Mesodermal cell (in vitro differentiated cells): ENCODE measurements around the gene MUL1.
A peak's percentile ranks its signal among the peaks of the same experiment; 100 is the strongest.
"Not testable (repeated sequence)": the region's sequence is repeated elsewhere in the genome, so short reads cannot be mapped to it uniquely, and the experiment has no call there.

Experiments
- H3K27ac ChIP-seq: 2 replicates; pipeline ENCODE4 v1.7.0; 2013; ENCODE audit warnings: mild to moderate bottlenecking, low read depth, low read length, moderate library complexity; ENCODE audit not compliant: severe bottlenecking
- H3K36me3 ChIP-seq: 2 replicates; pipeline ENCODE4 v1.7.1; 2013; ENCODE audit warnings: mild to moderate bottlenecking, low read length, moderate library complexity; ENCODE audit not compliant: control insufficient read depth, insufficient read depth
- H3K4me1 ChIP-seq: one replicate; pipeline ENCODE4 v1.7.1; 2013; ENCODE audit warnings: mild to moderate bottlenecking, low read length; ENCODE audit not compliant: insufficient read depth, control insufficient read depth, poor library complexity, severe bottlenecking
- H3K4me3 ChIP-seq: 2 replicates; pipeline ENCODE4 v1.7.0; 2013; ENCODE audit warnings: low read length, control low read depth, mild to moderate bottlenecking; ENCODE audit not compliant: insufficient read depth, poor library complexity, severe bottlenecking; ENCODE audit errors: extremely low read depth
- H3K9me3 ChIP-seq: 2 replicates; pipeline ENCODE4 v1.7.1; 2013; ENCODE audit warnings: mild to moderate bottlenecking, low read length, moderate library complexity; ENCODE audit not compliant: control insufficient read depth
- WGBS, 2 experiments: methylation state at CpG; one replicate each; pipeline ENCODE4 v1.1.5; 2013; ENCODE audit warnings: missing lambda C conversion rate in 2 of 2; ENCODE audit not compliant: insufficient coverage in 2 of 2; 5-methylcytosine and 5-hydroxymethylcytosine counted together

Gene MUL1

GRCh38 chr1:20508411-20508771 is 440 bp upstream of the MUL1 start:
- Histone ChIP-seq H3K4me3 (peak overlapping the region; percentile 92), H3K36me3 (peaks cover 9% of the 10 kb centered on the region), H3K27ac (peak overlapping the region; percentile 24), H3K4me1 (no peaks in the 10 kb centered on the region), H3K9me3 (no peaks in the 10 kb centered on the region)
- WGBS, 2 experiments = 0% methylated on average over 1 of the region's 5 CpGs; no CpG with 5 or more reads in 1 of the 2 experiments

GRCh38 chr1:20507248-20507563 is 745 bp downstream of the MUL1 start:
- WGBS, 2 experiments = 64 to 67% methylated on average over 4 to 5 of the region's 5 CpGs
- peaks cover 16% of the 10 kb centered on the region for H3K36me3 ChIP-seq
- H3K27ac ChIP-seq = no peak overlapping the region

GRCh38 chr1:20505488-20505887 is 2.5 kb downstream of the MUL1 start:
- WGBS, 2 experiments = 80% methylated on average over 1 of the region's 1 CpG; no CpG with 5 or more reads in 1 of the 2 experiments
- Histone ChIP-seq H3K27ac (no peak overlapping the region), H3K4me3 (no peak overlapping the region), H3K4me1 (no peaks in the 10 kb centered on the region), H3K36me3 (peaks cover 34% of the 10 kb centered on the region), H3K9me3 (no peaks in the 10 kb centered on the region)

More at GRCh38 chr1:20507248-20507563, 745 bp downstream of the MUL1 start:
- Histone ChIP-seq H3K9me3 (no peaks in the 10 kb centered on the region), H3K4me3 (peak overlapping the region; percentile 92), H3K4me1 (no peaks in the 10 kb centered on the region)

- Histone ChIP-seq H3K9me3 (no peaks in the 10 kb centered on the region), H3K27ac (no peak overlapping the region), H3K4me1 (peaks cover 13% of the 10 kb centered on the region), H3K4me3 (no peak overlapping the region), H3K36me3 (peaks cover 57% of the 10 kb centered on the region)
- WGBS, 2 experiments = 95 to 97% methylated on average over 16 to 17 of the region's 17 CpGs
Measured at GRCh38 chr1:20500716-20501115, 7.2 kb downstream of the MUL1 start.

GRCh38 chr1:20499718-20500117 is 8.2 kb downstream of the MUL1 start:
- no peak overlapping the region for H3K27ac ChIP-seq
- H3K36me3 ChIP-seq = peaks cover 56% of the 10 kb centered on the region
- peaks cover 22% of the 10 kb centered on the region for H3K4me1 ChIP-seq
- H3K9me3 ChIP-seq = no peaks in the 10 kb centered on the region
- WGBS, 2 experiments = 90 to 95% methylated on average over 11 to 12 of the region's 14 CpGs
- no peak overlapping the region for H3K4me3 ChIP-seq

GRCh38 chr1:20499105-20499504 is 8.8 kb downstream of the MUL1 start:
- 86 to 97% methylated on average over 1 to 4 of the region's 5 CpGs for WGBS, 2 experiments
- no peaks in the 10 kb centered on the region for H3K9me3 ChIP-seq
- no peak overlapping the region for H3K27ac ChIP-seq
- H3K4me3 ChIP-seq = no peak overlapping the region
- peaks cover 28% of the 10 kb centered on the region for H3K4me1 ChIP-seq
- H3K36me3 ChIP-seq = peaks cover 54% of the 10 kb centered on the region

GRCh38 chr1:20498116-20498515 is 9.8 kb downstream of the MUL1 start:
- 90 to 94% methylated on average over 7 of the region's 7 CpGs for WGBS, 2 experiments
- Histone ChIP-seq H3K36me3 (peaks cover 54% of the 10 kb centered on the region), H3K9me3 (no peaks in the 10 kb centered on the region), H3K4me1 (peaks cover 31% of the 10 kb centered on the region), H3K4me3 (no peak overlapping the region), H3K27ac (no peak overlapping the region)

GRCh38 chr1:20497506-20497905 is 10.4 kb downstream of the MUL1 start:
- no peak overlapping the region for H3K27ac ChIP-seq
- 93 to 94% methylated on average over 3 to 4 of the region's 6 CpGs for WGBS, 2 experiments
- no peaks in the 10 kb centered on the region for H3K9me3 ChIP-seq
- H3K36me3 ChIP-seq = peaks cover 49% of the 10 kb centered on the region
- H3K4me1 ChIP-seq = peaks cover 31% of the 10 kb centered on the region
- H3K4me3 ChIP-seq = no peak overlapping the region

- peak overlapping the region; percentile 59 for H3K27ac ChIP-seq
- 81 to 88% methylated on average over 5 to 8 of the region's 12 CpGs for WGBS, 2 experiments
Measured at GRCh38 chr1:20496725-20497383, 11.1 kb downstream of the MUL1 start.

GRCh38 chr1:20496241-20496661 is 11.7 kb downstream of the MUL1 start:
- Histone ChIP-seq H3K4me1 (peaks cover 31% of the 10 kb centered on the region), H3K27ac (peak overlapping the region; percentile 59), H3K4me3 (no peak overlapping the region), H3K36me3 (peaks cover 37% of the 10 kb centered on the region), H3K9me3 (no peaks in the 10 kb centered on the region)
- 83% methylated on average over 5 to 7 of the region's 8 CpGs for WGBS, 2 experiments

More at GRCh38 chr1:20496725-20497383, 11.1 kb downstream of the MUL1 start:
- Histone ChIP-seq H3K4me1 (peaks cover 31% of the 10 kb centered on the region), H3K36me3 (peaks cover 43% of the 10 kb centered on the region)
- H3K9me3 ChIP-seq, H3K4me3 ChIP-seq: not testable (repeated sequence)

GRCh38 chr1:20495661-20496060 is 12.3 kb downstream of the MUL1 start:
- Histone ChIP-seq H3K9me3 (no peaks in the 10 kb centered on the region), H3K4me1 (peaks cover 31% of the 10 kb centered on the region), H3K27ac (peak overlapping the region; percentile 46), H3K4me3 (no peak overlapping the region), H3K36me3 (peaks cover 31% of the 10 kb centered on the region)
- WGBS, 2 experiments = 80 to 100% methylated on average over 1 of the region's 1 CpG
